ENCODE results near the gene RAB20.

GRCh38 chr13:110477706-110478245 is 83.7 kb downstream of the RAB20 start:
- no peak for TF ChIP-seq CTCF (IDR thresholded peaks at IDR 0.05; ENCODE audit: low read length)
- TF ChIP-seq EZH2 (IDR thresholded peaks at IDR 0.05; ENCODE audit: borderline replicate concordance, low read length) = no peak
